H1 (cell line): ENCODE measurements around the gene MEIS3. TPM values are rescaled to one million over a fixed set of nuclear protein-coding genes. Genes with fewer than 3 reads are reported as not detected.

Experiments
- polyA plus RNA-seq, 7 experiments: library from polyadenylated mRNA; depleted of rRNA in 3 of 7; stranded (reverse) in 5 of 7; unstranded in 2 of 7; fragments of >200 nt in 5 of 7; fragments of 200-250 nt in 2 of 7; gene quantifications; 1 replicate in 5 of 7; 2 replicates in 1 of 7; 4 replicates in 1 of 7; pipeline versions ENCODE4 v1.2.1 to v1.2.3, GENCODE V29; 2011 to 2013; ENCODE audit warnings: missing spikeins in 2 of 7, mixed read lengths in 2 of 7
- total RNA-seq: library from RNA; stranded (reverse); fragmentation: NEBNext Ultra II Directional; extraction: Animal tissue kit (Norgen Biotek cat#: 25700); gene quantifications from 2 replicates; pipeline ENCODE4 v1.2.1, GENCODE V29; 2021
- TF ChIP-seq, protein P1 (sequence below): fragments of 300-600 bp; sonication (generic); IDR thresholded peaks from 2 replicates; pipeline ENCODE4 v1.7.1; 2012; ENCODE audit warnings: low read length, moderate library complexity, mild to moderate bottlenecking, inconsistent platforms; ENCODE audit not compliant: insufficient replicate concordance

Gene MEIS3
- total and polyA plus RNA-seq, 2 of the 8 experiments (the other 6 are each of a cell fraction or from before 2014, with no cell fraction given): 24.5 to 28.2 TPM

DNA sequence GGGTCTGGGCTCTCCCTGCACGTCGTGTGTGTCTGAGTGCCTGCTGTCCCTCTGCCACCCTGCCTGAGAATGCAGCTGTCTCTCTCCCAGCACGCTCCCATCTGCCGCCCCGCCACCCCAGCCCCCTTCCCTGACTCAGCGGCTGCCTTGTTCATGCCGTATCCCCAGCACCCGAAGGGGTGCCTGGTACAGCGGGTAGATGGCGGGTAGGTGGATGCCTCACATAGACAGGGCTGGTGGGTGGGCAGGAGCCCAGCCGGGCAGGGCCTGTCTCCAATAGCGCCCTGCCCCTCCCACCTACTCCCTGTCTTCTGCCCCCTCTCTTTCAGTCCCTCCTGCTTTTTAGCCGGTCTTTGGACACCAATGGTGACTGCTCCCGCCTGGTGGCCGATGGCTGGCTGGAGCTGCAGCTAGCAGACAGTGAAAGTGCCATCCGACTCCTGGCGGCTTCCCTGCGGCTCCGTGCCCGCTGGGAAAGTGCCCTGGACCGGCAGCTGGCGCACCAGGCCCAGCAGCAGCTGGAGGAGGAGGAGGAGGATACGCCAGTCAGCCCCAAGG is 39.9 kb downstream of the MEIS3 start (continued):
- TF ChIP-seq, protein P1, sequence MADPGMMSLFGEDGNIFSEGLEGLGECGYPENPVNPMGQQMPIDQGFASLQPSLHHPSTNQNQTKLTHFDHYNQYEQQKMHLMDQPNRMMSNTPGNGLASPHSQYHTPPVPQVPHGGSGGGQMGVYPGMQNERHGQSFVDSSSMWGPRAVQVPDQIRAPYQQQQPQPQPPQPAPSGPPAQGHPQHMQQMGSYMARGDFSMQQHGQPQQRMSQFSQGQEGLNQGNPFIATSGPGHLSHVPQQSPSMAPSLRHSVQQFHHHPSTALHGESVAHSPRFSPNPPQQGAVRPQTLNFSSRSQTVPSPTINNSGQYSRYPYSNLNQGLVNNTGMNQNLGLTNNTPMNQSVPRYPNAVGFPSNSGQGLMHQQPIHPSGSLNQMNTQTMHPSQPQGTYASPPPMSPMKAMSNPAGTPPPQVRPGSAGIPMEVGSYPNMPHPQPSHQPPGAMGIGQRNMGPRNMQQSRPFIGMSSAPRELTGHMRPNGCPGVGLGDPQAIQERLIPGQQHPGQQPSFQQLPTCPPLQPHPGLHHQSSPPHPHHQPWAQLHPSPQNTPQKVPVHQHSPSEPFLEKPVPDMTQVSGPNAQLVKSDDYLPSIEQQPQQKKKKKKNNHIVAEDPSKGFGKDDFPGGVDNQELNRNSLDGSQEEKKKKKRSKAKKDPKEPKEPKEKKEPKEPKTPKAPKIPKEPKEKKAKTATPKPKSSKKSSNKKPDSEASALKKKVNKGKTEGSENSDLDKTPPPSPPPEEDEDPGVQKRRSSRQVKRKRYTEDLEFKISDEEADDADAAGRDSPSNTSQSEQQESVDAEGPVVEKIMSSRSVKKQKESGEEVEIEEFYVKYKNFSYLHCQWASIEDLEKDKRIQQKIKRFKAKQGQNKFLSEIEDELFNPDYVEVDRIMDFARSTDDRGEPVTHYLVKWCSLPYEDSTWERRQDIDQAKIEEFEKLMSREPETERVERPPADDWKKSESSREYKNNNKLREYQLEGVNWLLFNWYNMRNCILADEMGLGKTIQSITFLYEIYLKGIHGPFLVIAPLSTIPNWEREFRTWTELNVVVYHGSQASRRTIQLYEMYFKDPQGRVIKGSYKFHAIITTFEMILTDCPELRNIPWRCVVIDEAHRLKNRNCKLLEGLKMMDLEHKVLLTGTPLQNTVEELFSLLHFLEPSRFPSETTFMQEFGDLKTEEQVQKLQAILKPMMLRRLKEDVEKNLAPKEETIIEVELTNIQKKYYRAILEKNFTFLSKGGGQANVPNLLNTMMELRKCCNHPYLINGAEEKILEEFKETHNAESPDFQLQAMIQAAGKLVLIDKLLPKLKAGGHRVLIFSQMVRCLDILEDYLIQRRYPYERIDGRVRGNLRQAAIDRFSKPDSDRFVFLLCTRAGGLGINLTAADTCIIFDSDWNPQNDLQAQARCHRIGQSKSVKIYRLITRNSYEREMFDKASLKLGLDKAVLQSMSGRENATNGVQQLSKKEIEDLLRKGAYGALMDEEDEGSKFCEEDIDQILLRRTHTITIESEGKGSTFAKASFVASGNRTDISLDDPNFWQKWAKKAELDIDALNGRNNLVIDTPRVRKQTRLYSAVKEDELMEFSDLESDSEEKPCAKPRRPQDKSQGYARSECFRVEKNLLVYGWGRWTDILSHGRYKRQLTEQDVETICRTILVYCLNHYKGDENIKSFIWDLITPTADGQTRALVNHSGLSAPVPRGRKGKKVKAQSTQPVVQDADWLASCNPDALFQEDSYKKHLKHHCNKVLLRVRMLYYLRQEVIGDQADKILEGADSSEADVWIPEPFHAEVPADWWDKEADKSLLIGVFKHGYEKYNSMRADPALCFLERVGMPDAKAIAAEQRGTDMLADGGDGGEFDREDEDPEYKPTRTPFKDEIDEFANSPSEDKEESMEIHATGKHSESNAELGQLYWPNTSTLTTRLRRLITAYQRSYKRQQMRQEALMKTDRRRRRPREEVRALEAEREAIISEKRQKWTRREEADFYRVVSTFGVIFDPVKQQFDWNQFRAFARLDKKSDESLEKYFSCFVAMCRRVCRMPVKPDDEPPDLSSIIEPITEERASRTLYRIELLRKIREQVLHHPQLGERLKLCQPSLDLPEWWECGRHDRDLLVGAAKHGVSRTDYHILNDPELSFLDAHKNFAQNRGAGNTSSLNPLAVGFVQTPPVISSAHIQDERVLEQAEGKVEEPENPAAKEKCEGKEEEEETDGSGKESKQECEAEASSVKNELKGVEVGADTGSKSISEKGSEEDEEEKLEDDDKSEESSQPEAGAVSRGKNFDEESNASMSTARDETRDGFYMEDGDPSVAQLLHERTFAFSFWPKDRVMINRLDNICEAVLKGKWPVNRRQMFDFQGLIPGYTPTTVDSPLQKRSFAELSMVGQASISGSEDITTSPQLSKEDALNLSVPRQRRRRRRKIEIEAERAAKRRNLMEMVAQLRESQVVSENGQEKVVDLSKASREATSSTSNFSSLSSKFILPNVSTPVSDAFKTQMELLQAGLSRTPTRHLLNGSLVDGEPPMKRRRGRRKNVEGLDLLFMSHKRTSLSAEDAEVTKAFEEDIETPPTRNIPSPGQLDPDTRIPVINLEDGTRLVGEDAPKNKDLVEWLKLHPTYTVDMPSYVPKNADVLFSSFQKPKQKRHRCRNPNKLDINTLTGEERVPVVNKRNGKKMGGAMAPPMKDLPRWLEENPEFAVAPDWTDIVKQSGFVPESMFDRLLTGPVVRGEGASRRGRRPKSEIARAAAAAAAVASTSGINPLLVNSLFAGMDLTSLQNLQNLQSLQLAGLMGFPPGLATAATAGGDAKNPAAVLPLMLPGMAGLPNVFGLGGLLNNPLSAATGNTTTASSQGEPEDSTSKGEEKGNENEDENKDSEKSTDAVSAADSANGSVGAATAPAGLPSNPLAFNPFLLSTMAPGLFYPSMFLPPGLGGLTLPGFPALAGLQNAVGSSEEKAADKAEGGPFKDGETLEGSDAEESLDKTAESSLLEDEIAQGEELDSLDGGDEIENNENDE: no peak
- TF ChIP-seq, all 59 proteins: peak for 0
